ENCODE results near the gene MACROD1. TPM values are rescaled to one million over a fixed set of nuclear protein-coding genes. Genes with fewer than 3 reads are reported as not detected.

The MACROD1 gene
- polyA plus RNA-seq, 1 donor (not counting 4 experiments of a cell fraction or from before 2014, with no cell fraction given), result 4.6 TPM

DNA sequence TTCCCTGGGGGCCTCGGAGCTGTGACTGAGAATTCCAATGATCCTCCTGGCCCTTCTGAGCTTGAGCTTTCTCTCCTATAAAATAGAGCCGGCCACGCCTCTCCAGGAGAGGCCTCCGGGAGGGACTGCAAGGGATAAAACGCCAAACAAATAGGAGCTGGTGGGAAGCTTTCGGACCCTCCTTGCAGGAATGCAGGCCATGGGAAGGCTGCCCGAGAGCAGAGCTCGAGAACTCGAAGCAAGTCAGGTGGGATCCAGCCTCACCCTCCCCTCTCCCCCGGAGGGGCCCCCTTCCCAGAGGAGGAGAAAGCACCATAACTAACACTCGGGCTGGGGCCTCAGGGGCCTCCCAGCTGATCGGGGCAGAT, 95.6 kb downstream of the MACROD1 start:
- Histone ChIP-seq H3K4me2 (ENCODE audit: control insufficient read depth, extremely low read depth, insufficient read depth, low read depth, low read length) (no peak overlapping the region), H4K20me1 (ENCODE audit: control insufficient read depth, extremely low read depth, insufficient read depth, low read length) (peaks cover 7% of the 10 kb centered on the region), H3K4me1 (ENCODE audit: control insufficient read depth, extremely low read depth, insufficient read depth, low read length) (no peaks in the 10 kb centered on the region), H3K9me1 (ENCODE audit: control insufficient read depth, extremely low read depth, insufficient read depth, low read length) (no peaks in the 10 kb centered on the region), H3K27me3 (ENCODE audit: control insufficient read depth, extremely low read depth, insufficient read depth, low read length) (no peaks in the 10 kb centered on the region), H3K9ac (ENCODE audit: control insufficient read depth, extremely low read depth, insufficient read depth, low read length) (no peak overlapping the region), H3K9me3 (ENCODE audit: control insufficient read depth, low read depth, low read length) (no peaks in the 10 kb centered on the region), H3K27ac (ENCODE audit: control insufficient read depth, insufficient read depth, low read length) (no peak overlapping the region), H3K79me2 (ENCODE audit: control insufficient read depth, insufficient read depth, low read length) (no peaks in the 10 kb centered on the region), H2AFZ (ENCODE audit: control insufficient read depth, low read length) (no peak overlapping the region), H3K4me3 (ENCODE audit: control insufficient read depth in 2 of 3, extremely low read depth in 1 of 3, insufficient read depth in 2 of 3, low read depth in 1 of 3, low read length in 3 of 3) (no peak overlapping the region), H3K36me3 (ENCODE audit: control insufficient read depth in 2 of 2, extremely low read depth in 1 of 2, insufficient read depth in 2 of 2, low read length in 2 of 2) (no peaks in the 10 kb centered on the region)
- no peak for FAIRE-seq
- TF ChIP-seq, protein P1, sequence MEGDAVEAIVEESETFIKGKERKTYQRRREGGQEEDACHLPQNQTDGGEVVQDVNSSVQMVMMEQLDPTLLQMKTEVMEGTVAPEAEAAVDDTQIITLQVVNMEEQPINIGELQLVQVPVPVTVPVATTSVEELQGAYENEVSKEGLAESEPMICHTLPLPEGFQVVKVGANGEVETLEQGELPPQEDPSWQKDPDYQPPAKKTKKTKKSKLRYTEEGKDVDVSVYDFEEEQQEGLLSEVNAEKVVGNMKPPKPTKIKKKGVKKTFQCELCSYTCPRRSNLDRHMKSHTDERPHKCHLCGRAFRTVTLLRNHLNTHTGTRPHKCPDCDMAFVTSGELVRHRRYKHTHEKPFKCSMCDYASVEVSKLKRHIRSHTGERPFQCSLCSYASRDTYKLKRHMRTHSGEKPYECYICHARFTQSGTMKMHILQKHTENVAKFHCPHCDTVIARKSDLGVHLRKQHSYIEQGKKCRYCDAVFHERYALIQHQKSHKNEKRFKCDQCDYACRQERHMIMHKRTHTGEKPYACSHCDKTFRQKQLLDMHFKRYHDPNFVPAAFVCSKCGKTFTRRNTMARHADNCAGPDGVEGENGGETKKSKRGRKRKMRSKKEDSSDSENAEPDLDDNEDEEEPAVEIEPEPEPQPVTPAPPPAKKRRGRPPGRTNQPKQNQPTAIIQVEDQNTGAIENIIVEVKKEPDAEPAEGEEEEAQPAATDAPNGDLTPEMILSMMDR (optimal IDR thresholded peaks at IDR 0.05 in 1 of 3, IDR thresholded peaks at IDR 0.05 in 1 of 3, conservative IDR thresholded peaks at IDR 0.05 in 1 of 3; ENCODE audit: extremely low read depth in 1 of 3, insufficient read depth in 2 of 3, low read length in 3 of 3), result no peak
- TF ChIP-seq EZH2 (IDR thresholded peaks at IDR 0.05; ENCODE audit: low read length), result no peak
- no peak for DNase-seq (ENCODE audit: low read depth, low spot score)
- dilution Hi-C loops (cut with MboI; ENCODE audit: extremely low pct_ligation_motif_present, low sequenced_read_pairs), result no loop called here

DNA sequence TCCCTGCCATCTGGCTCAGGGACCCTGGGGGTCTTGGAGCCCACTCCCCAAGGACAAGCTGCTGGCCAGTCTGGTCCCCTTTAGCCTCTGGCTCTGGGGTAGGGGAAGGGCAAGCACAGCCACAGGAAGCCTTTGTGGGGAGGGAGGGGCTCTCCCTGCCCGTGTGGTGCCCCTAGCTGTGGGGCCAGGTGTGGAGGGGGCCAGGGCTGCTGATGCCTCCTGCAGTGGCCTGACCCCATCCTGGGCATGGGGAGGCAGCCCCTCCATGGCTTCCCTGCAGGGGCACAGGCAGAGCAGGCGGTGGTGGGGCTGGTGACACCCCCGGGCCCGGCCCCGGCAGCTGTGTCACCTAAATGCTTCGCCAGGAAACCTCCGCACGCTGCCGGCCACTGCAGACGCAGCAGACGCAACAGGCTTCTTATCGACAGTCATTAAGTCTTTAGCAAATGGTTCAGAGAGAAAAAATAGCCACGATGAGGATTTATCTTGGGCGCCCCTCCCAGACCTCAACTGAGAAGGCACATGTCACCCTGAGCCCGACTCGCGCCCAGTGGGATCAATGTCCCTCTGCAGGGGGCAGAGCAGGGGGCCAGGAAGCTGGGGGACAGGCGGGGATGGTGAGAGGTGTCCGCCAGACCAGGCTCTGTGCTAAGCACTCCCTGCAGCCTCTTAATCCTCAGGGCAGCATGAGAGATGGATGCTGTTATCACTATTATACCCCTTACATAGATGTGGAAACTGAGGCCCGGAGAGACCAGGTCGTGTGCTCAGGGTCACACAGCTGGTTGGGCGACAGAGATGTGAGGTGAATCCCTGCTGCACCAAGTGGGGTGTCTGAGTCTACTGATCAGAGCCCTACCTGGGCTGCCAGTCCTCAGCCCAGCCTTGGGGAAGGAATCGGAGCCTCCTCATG, 96.3 kb downstream of the MACROD1 start:
- Histone ChIP-seq H4K20me1 (ENCODE audit: control insufficient read depth, extremely low read depth, insufficient read depth, low read length) (peaks cover 4% of the 10 kb centered on the region), H3K9me3 (ENCODE audit: control insufficient read depth, low read depth, low read length) (no peaks in the 10 kb centered on the region), H3K4me1 (ENCODE audit: control insufficient read depth, extremely low read depth, insufficient read depth, low read length) (no peaks in the 10 kb centered on the region), H3K36me3 (ENCODE audit: control insufficient read depth in 2 of 2, extremely low read depth in 1 of 2, insufficient read depth in 2 of 2, low read length in 2 of 2) (no peaks in the 10 kb centered on the region), H3K9ac (ENCODE audit: control insufficient read depth, extremely low read depth, insufficient read depth, low read length) (no peak overlapping the region), H3K27ac (ENCODE audit: control insufficient read depth, insufficient read depth, low read length) (no peak overlapping the region), H3K4me2 (ENCODE audit: control insufficient read depth, extremely low read depth, insufficient read depth, low read depth, low read length) (no peak overlapping the region), H2AFZ (ENCODE audit: control insufficient read depth, low read length) (no peak overlapping the region), H3K9me1 (ENCODE audit: control insufficient read depth, extremely low read depth, insufficient read depth, low read length) (no peaks in the 10 kb centered on the region), H3K27me3 (ENCODE audit: control insufficient read depth, extremely low read depth, insufficient read depth, low read length) (no peaks in the 10 kb centered on the region), H3K79me2 (ENCODE audit: control insufficient read depth, insufficient read depth, low read length) (no peaks in the 10 kb centered on the region), H3K4me3 (ENCODE audit: control insufficient read depth in 2 of 3, extremely low read depth in 1 of 3, insufficient read depth in 2 of 3, low read depth in 1 of 3, low read length in 3 of 3) (no peak overlapping the region)
- dilution Hi-C loops (cut with MboI; ENCODE audit: extremely low pct_ligation_motif_present, low sequenced_read_pairs), result no loop called here
- TF ChIP-seq, protein P1 (optimal IDR thresholded peaks at IDR 0.05 in 1 of 3, IDR thresholded peaks at IDR 0.05 in 1 of 3, conservative IDR thresholded peaks at IDR 0.05 in 1 of 3; ENCODE audit: extremely low read depth in 1 of 3, insufficient read depth in 2 of 3, low read length in 3 of 3), result no peak
- TF ChIP-seq EZH2 (IDR thresholded peaks at IDR 0.05; ENCODE audit: low read length), result no peak
- FAIRE-seq (no peak), DNase-seq (ENCODE audit: low read depth, low spot score) (no peak)

Data from keratinocyte (primary cell).